Adrenal gland (tissue), 5 donors: ENCODE data around the gene SECTM1.

Experiments used
- CTCF ChIP-seq, 6 experiments: fragments of 450-650 bp in 4 of 6; fragments of 200-600 bp in 2 of 6; sonication (generic) in 1 of 6; IDR thresholded peaks; 1 replicate in 5 of 6; 2 replicates in 1 of 6; pipeline versions ENCODE4 v1.5.1 to v1.8.0; 2016 to 2021; ENCODE audit warnings: antibody characterized with exemption in 6 of 6, mild to moderate bottlenecking in 2 of 6, moderate library complexity in 1 of 6
- POLR2A ChIP-seq, 2 donors: fragments of 450-650 bp; IDR thresholded peaks; one replicate each; pipeline ENCODE4 v1.6.1; 2017; ENCODE audit warnings: antibody characterized with exemption in 2 of 2, mild to moderate bottlenecking in 2 of 2, moderate library complexity in 1 of 2
- donor health status: DM: no; HTN: no; CAD: no.

DNA sequence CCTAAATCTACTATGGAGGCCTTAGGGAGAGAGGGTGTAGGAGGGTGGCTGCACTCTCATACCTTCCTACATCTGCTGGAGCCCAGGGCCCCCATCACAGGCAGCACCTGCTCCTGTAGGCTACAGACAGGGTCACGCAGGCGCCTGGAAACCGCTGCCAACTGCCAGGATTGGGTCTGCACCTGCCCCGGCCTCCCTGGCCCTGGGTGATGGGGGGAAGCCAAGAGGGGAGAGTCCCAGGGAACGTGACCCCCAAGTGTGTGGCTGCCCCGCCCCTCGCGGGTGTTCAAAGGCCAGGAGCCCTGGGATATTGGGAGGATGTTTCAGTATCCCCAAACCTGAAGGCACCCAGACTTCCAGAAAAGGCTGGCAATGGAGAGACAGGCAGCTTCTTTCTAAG, 19.9 kb upstream of the SECTM1 start:
- TF ChIP-seq CTCF (IDR thresholded peaks at IDR 0.05): no peak
- TF ChIP-seq POLR2A (IDR thresholded peaks at IDR 0.05): no peak
